Muscle of leg (tissue), 11 donors: ENCODE data around the gene GOLGA7B. TPM values are rescaled to one million over a fixed set of nuclear protein-coding genes. Genes with fewer than 3 reads are reported as not detected.

Experiments
- DNase-seq: peaks from one replicate; pipeline ENCODE4 v3.0.0; 2013
- H3K27ac ChIP-seq: one replicate; pipeline ENCODE4 v1.5.1; 2013; ENCODE audit warnings: mild to moderate bottlenecking, low read length, control low read depth
- H3K27me3 ChIP-seq: one replicate; pipeline ENCODE4 v1.6.1; 2013; ENCODE audit warnings: low read length; ENCODE audit not compliant: control insufficient read depth, insufficient read depth
- H3K36me3 ChIP-seq: one replicate; pipeline ENCODE4 v1.6.1; 2013; ENCODE audit warnings: low read length; ENCODE audit not compliant: control insufficient read depth, insufficient read depth
- H3K4me1 ChIP-seq: one replicate; pipeline ENCODE4 v1.6.1; 2013; ENCODE audit warnings: low read length; ENCODE audit not compliant: control insufficient read depth, insufficient read depth
- H3K4me3 ChIP-seq: one replicate; pipeline ENCODE4 v1.5.1; 2013; ENCODE audit warnings: low read length, control low read depth
- H3K9me3 ChIP-seq: replicated peaks from 2 replicates; pipeline ENCODE4 v1.6.1; 2013; ENCODE audit warnings: low read depth, low read length; ENCODE audit not compliant: control insufficient read depth
- WGBS: methylation state at CpG from one replicate; pipeline ENCODE4 v1.1.5; 2013; ENCODE audit warnings: missing lambda C conversion rate; ENCODE audit not compliant: insufficient coverage; 5-methylcytosine and 5-hydroxymethylcytosine counted together
- polyA plus RNA-seq, 8 donors: library from polyadenylated mRNA; unstranded; fragments of 120-200 nt; gene quantifications; one replicate each; pipeline versions ENCODE4 v1.2.1 to v1.2.3, GENCODE V29; 2013; ENCODE audit warnings: inconsistent platforms in 1 of 8, low replicate concordance in 1 of 8; ENCODE audit not compliant: insufficient read length in 8 of 8, insufficient read depth in 1 of 8
- total RNA-seq: library from RNA; stranded (reverse); fragments of 120-200 nt; gene quantifications from one replicate; pipeline ENCODE4 v1.2.4, GENCODE V29; 2013

The GOLGA7B gene
- total and polyA plus RNA-seq, 9 donors: 0.03 to 0.12 (median 0.07) TPM

DNA sequence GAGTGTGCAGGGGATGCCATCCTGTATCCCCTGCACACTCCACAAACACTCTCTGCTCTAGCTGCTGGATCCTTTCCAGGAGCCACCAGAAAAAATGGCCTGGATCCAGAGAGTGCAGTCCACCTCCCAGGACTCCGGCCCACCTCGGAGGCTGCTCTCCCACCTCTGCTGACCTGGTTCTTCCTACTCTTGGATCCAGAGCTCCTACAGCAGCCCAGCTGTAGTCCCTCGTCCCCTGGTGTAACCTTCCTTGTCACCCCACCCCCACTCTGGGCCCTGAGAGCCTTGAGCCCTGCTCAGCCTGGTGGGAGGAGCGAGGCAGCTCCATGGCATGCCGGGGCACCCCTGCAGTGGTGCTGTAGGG lies 54.4 kb downstream of the GOLGA7B start:
- peaks cover 11% of the 10 kb centered on the region for H3K27me3 ChIP-seq
- no peaks in the 10 kb centered on the region for H3K9me3 ChIP-seq
- 42% methylated on average over 2 of the region's 5 CpGs for WGBS
- no peak overlapping the region for H3K4me3 ChIP-seq
- no peaks in the 10 kb centered on the region for H3K36me3 ChIP-seq
- no peak for DNase-seq
- no peak overlapping the region for H3K27ac ChIP-seq
- H3K4me1 ChIP-seq: peaks cover 7% of the 10 kb centered on the region

DNA sequence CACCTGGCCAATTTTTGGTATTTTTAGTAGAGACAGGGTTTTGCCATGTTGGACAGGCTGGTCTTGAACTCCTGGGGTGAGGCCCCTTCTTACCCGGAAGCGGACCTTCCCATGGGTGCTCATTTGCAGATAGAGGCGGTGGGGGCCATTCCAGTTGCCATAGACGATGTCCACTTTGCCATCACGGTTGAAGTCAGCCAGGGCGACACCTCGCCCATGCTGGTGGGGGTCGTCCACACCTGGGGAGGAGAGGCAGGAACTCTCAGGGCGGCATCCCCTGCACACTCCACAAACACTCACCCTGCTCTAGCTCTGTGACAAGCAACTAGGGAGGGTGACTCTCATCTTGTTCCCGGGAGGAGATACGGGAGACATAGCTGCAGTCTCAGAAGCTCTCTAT lies 54.9 kb downstream of the GOLGA7B start:
- H3K4me3 ChIP-seq: no peak overlapping the region
- peaks cover 7% of the 10 kb centered on the region for H3K4me1 ChIP-seq
- no peaks in the 10 kb centered on the region for H3K9me3 ChIP-seq
- H3K27ac ChIP-seq: no peak overlapping the region
- WGBS: 73% methylated on average over 5 of the region's 11 CpGs
- no peak for DNase-seq
- peaks cover 14% of the 10 kb centered on the region for H3K27me3 ChIP-seq
- no peaks in the 10 kb centered on the region for H3K36me3 ChIP-seq

DNA sequence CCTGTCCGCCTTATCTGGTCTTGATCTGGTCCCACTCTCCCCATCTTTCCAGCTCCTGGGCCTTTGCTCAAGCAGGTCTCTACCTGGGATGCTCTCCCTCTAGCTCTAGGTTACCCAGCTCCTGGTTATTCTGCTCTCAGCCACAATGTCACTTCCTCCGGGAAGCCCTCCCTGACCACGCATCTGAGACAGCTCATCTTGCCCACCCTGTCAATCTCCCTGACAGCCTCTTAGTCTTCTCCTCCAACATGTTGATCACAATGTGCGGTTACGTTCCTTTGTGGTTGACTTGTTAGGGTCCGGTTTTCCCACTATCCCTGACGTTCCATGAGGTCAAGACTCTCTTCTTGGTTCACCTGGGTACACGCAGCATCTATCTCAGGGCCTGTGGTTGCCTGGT lies 55.6 kb downstream of the GOLGA7B start:
- peaks cover 14% of the 10 kb centered on the region for H3K27me3 ChIP-seq
- H3K4me1 ChIP-seq: peaks cover 7% of the 10 kb centered on the region
- no peak for DNase-seq
- H3K9me3 ChIP-seq: no peaks in the 10 kb centered on the region
- H3K27ac ChIP-seq: no peak overlapping the region
- H3K4me3 ChIP-seq: no peak overlapping the region
- WGBS: 89% methylated on average over 5 of the region's 8 CpGs
- no peaks in the 10 kb centered on the region for H3K36me3 ChIP-seq

GRCh38 chr10:97907211-97907610 lies 57.6 kb downstream of the GOLGA7B start:
- Histone ChIP-seq H3K9me3 (no peaks in the 10 kb centered on the region), H3K4me3 (no peak overlapping the region), H3K4me1 (peaks cover 7% of the 10 kb centered on the region), H3K27me3 (peaks cover 22% of the 10 kb centered on the region), H3K27ac (no peak overlapping the region), H3K36me3 (no peaks in the 10 kb centered on the region)
- DNase-seq: no peak
- WGBS: 81% methylated on average over 5 of the region's 6 CpGs

GRCh38 chr10:97907830-97908229 lies 58.2 kb downstream of the GOLGA7B start:
- Histone ChIP-seq H3K27ac (no peak overlapping the region), H3K4me3 (no peak overlapping the region), H3K27me3 (peaks cover 23% of the 10 kb centered on the region), H3K9me3 (no peaks in the 10 kb centered on the region), H3K36me3 (no peaks in the 10 kb centered on the region), H3K4me1 (peaks cover 7% of the 10 kb centered on the region)
- no peak for DNase-seq
- 85% methylated on average over 9 of the region's 12 CpGs for WGBS

DNA sequence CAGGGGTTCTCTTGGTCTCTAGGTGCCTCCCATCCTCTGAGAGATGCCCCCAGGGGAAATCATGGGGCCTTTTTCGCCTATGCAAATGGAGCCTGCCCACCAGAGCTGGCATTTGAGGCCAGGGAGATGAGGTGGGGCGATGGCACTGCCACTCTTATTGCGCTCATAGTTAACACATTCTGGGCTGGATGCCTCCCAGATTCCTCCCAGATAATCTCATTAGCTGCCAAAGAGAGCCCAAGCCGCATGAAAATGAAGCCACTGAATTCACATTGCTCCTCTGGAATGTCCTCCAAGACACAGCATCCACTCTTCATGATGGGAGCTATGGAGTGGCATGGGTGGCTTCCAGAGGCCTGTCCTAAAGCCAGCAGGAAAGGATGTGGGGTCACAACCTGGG lies 61.0 kb downstream of the GOLGA7B start:
- H3K27ac ChIP-seq: no peak overlapping the region

GRCh38 chr10:97911217-97911616 lies 61.6 kb downstream of the GOLGA7B start:
- H3K27me3 ChIP-seq: peaks cover 26% of the 10 kb centered on the region
- 48% methylated on average over 3 of the region's 5 CpGs for WGBS

More for the DNA sequence above, 61.0 kb downstream of the GOLGA7B start:
- Histone ChIP-seq H3K4me1 (no peaks in the 10 kb centered on the region), H3K36me3 (no peaks in the 10 kb centered on the region), H3K4me3 (no peak overlapping the region), H3K27me3 (peaks cover 23% of the 10 kb centered on the region), H3K9me3 (no peaks in the 10 kb centered on the region)
- DNase-seq: no peak
- WGBS: no CpG with 5 or more reads among the region's 4 CpGs

DNA sequence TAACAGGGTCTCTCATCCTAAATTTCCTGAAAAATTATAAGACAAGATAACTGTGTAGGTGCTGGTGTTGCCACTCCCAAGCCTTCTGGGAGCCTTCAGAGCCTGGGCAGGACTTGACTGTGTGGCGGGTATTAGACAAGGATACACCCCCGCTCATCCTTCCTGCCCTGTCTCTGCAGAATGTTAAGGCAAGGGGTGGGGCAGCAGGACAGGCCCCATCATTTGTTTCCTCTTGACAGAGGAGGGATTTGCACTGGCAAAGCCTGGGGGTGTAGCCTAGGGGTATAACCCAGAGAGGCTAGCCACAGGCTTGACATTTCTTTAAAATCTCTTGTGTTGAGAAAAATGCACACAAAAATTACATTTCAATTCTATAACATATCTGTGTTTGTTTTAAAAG lies 63.5 kb downstream of the GOLGA7B start:
- no CpG with 5 or more reads among the region's 2 CpGs for WGBS
- Histone ChIP-seq H3K9me3 (no peaks in the 10 kb centered on the region), H3K4me1 (no peaks in the 10 kb centered on the region), H3K36me3 (no peaks in the 10 kb centered on the region), H3K27me3 (peaks cover 30% of the 10 kb centered on the region), H3K27ac (no peak overlapping the region), H3K4me3 (no peak overlapping the region)
- no peak for DNase-seq

More at GRCh38 chr10:97911217-97911616, 61.6 kb downstream of the GOLGA7B start:
- Histone ChIP-seq H3K4me1 (no peaks in the 10 kb centered on the region), H3K36me3 (no peaks in the 10 kb centered on the region), H3K4me3 (no peak overlapping the region), H3K9me3 (no peaks in the 10 kb centered on the region), H3K27ac (no peak overlapping the region)
- DNase-seq: no peak

- Histone ChIP-seq H3K4me1 (no peaks in the 10 kb centered on the region), H3K27ac (no peak overlapping the region), H3K4me3 (no peak overlapping the region), H3K27me3 (peaks cover 30% of the 10 kb centered on the region), H3K9me3 (no peaks in the 10 kb centered on the region), H3K36me3 (no peaks in the 10 kb centered on the region)
- DNase-seq: no peak
- 44% methylated on average over 6 of the region's 6 CpGs for WGBS
Measured at GRCh38 chr10:97913614-97914013, 64.0 kb downstream of the GOLGA7B start.

GRCh38 chr10:97914171-97914836 lies 64.7 kb downstream of the GOLGA7B start:
- Histone ChIP-seq H3K27ac (no peak overlapping the region), H3K36me3 (no peaks in the 10 kb centered on the region), H3K27me3 (peaks cover 31% of the 10 kb centered on the region), H3K4me3 (no peak overlapping the region), H3K9me3 (no peaks in the 10 kb centered on the region), H3K4me1 (no peaks in the 10 kb centered on the region)
- DNase-seq: no peak
- WGBS: 66% methylated on average over 6 of the region's 10 CpGs

- 0% methylated on average over 3 of the region's 11 CpGs for WGBS
- Histone ChIP-seq H3K27me3 (peaks cover 31% of the 10 kb centered on the region), H3K4me1 (no peaks in the 10 kb centered on the region), H3K4me3 (no peak overlapping the region), H3K27ac (no peak overlapping the region), H3K9me3 (no peaks in the 10 kb centered on the region), H3K36me3 (no peaks in the 10 kb centered on the region)
- peak; percentile 37 for DNase-seq
Measured at GRCh38 chr10:97914837-97915211, 65.2 kb downstream of the GOLGA7B start.
